Epidermal melanocyte (primary cell): ENCODE data around the gene ABLIM2.

Experiments
- DNase-seq: peaks from one replicate; pipeline ENCODE4 v3.0.0; 2011; ENCODE audit warnings: low spot score; ENCODE audit not compliant: insufficient read length

The ABLIM2 gene

DNA sequence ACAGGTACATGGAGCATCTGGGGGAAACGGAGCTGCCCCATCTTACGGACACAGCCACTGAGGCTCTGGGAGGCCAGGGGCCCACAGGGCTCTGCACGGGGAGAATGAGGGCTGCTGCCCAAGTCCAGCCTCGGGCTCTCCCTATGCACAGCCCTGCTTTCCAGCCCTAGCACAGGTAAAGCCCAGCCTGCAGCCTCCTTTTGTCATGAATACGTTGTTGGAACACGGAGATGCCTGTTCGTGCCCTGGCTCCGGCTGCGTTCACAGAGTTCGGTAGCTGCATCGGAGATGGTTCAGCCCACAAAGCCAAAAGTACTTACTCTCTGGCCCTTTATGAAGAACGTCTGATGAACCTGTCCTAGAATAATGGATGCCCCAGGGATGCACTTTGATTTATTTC lies 150.2 kb downstream of the ABLIM2 start:
- no peak for DNase-seq

DNA sequence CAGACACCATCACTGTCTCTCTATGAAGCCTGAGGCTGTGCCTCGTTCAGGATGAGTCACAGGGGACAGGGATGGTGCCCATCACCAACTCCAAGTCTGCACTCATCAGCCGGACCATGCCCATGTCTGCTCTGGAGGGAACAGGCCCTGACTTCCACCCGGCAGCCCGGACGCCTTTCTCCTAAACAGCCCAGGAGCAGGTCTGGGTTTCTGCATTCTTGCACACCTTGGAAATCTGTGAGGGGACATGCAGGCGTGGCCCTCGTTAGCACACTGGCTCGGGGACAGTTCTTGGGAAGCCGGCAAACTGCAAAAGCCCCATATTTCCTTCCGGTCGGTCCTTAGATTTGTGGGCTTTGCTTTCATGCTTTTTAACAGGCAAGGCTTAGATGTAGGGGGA lies 151.0 kb downstream of the ABLIM2 start:
- DNase-seq: no peak

DNA sequence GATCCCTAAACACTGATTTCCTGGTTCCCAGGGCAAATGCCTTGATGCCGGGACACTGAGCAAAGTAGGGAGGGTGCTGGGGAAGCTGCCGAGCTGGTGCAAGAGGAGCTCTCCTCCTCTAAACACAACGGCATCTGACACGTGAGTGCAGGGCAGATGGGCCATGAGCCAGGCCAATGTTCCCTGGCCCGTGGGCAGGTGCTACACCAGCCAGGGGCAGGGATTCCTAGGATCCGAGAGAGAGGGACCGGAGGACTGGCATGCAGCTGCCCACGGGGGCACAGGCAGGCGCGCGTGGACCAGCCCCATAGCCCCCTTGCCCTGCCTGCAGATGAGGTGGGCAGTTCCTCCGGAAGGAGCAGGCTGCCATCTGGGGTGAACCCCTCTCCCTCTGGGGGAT lies 152.1 kb downstream of the ABLIM2 start:
- no peak for DNase-seq

DNA sequence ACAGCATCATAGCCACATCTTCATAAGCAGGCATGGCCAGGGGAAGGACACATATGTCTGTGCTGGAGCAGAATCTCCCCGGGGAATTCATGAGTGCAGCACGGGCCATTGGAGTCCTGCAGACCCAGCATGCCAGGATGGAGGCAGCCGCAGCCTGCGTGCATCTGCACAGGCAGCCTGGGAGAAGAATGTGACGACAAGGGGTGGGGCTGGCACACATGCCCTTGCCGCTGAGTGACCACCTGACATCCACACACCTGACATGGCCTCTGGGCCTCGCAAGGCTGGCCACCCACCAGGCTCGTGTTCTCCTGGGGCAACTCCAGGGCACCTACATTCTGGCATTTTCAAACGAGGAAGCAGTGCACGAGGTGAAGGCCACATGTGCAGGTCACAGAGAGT lies 152.8 kb downstream of the ABLIM2 start:
- no peak for DNase-seq

DNA sequence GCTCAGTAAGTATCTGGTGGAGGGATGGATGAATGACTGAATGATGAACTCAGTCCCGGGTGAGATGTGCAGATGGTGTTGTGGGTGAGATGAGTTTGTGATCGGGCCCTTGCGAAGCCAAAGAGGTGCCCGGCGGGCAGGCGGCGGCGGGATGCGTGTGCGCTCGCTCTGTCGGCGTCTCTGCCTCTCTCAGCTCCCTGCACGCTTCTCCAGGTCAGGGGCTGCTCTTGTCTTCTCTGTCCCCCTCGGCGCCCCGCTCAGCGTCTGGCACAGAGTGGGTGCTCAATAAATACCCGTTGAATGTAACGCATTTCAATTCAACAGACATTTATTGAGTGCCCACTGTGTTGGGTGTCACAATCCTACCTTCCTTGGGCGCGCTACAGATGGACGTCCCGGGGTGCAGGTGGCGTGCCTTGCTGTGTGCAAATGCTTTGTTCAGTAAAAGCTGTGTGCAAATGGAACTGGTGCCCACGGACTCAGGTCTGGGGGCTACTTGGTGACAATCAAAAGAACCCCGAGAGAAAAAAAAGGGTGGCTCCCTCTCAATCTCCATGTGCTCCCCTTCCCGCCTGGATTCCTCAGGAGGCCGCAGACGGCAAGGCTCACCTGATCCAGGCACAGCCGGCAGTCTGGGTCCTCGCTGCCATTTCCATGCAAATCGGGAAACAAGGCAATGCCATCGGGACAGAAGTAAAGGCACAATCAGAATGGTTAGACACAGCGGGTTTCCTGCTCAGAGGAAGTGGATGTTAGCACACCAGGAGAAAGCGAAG lies 153.4 kb downstream of the ABLIM2 start:
- DNase-seq: no peak

DNA sequence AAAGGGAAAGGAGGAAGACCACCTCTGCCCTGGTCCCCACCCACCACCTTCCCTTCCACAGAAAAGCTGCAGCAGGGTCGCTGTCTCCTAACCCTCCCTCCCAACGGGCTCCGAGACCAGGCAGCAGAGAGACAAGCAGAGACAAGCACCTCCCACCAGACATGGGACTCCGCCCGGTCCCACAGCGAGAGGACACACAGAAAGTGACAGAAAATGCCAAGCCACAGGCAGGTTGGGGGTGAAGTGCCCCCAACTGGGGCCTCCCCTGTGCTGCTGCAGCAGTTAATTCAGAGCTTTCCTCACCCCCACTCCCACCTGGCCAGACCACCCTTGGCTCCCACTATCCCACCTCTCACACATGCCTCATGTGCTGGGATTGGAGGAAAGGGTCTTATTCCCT lies 154.5 kb downstream of the ABLIM2 start:
- no peak for DNase-seq

DNA sequence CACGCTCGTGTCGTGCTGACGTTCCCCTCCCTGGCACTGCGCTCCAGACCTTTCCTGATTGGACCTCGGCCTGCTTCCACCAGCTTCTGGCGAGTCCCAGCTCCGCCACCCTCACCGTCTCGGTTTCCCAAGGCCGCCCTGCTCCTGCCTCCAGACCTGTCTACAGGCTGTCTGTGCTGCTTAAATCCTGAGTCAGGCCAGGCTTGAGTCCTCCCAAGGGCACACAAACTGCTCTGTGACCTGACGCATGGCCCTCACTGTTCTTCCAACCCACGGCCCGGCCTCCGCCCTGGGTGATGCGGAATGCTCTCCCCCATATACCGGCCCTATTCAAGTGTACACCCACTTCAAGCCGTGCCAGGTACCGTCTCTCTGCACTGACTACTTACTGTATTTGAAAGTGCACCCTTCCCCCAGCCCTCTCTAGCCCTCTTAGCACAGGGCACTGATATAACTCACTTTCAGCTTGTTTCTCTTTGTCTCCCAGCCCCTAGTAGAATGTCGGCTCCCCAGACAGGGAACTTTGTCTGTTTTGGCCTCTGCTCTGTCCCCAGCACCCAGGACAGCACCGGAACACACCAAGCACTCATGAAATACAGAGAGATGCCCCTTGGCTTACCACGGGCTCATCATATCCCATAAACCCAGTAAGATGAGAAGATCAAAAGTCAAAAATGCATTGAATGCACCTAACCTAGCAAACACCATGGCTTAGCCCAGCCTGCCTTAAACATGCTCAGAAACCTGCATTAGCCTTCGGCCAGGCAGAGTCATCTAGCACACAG lies 155.9 kb downstream of the ABLIM2 start:
- no peak for DNase-seq

DNA sequence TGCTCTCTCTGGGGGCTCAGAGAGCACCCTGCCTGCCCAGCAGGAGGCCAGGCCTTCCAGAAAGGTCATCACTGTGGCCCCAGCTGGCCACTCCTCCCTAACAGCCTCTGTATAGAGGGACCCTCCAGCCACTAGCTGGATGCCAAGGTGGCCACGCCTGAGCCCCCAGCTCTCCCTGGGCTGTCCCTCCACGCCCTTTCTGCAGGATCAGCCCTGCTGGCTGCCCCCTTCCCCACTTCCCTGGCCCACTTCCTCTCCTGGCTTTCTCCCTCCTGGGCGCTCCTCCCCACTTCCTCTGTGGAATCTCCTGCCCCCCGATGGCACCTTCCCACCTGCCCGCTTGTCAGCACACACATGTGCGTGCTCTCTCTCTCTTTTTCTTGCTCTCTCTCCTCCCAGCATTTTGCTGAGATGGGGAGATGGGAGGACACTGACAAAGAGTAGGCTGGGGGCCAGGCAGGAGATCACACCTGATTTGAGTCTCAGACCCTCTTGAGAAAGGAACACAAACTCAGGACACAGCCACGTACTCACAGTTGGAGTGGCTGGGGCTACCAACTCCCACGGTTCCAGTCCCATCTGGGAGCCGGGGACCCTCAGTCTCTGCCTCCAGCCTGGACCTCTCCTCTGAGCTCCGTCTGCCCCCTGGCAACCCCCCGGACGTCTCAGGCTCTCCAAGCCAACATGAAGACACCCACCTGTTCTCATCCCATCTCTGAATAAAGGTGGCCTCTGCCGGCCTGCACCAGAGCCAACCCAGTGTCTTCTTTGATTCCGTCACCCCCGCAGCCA lies 156.9 kb downstream of the ABLIM2 start:
- no peak for DNase-seq

DNA sequence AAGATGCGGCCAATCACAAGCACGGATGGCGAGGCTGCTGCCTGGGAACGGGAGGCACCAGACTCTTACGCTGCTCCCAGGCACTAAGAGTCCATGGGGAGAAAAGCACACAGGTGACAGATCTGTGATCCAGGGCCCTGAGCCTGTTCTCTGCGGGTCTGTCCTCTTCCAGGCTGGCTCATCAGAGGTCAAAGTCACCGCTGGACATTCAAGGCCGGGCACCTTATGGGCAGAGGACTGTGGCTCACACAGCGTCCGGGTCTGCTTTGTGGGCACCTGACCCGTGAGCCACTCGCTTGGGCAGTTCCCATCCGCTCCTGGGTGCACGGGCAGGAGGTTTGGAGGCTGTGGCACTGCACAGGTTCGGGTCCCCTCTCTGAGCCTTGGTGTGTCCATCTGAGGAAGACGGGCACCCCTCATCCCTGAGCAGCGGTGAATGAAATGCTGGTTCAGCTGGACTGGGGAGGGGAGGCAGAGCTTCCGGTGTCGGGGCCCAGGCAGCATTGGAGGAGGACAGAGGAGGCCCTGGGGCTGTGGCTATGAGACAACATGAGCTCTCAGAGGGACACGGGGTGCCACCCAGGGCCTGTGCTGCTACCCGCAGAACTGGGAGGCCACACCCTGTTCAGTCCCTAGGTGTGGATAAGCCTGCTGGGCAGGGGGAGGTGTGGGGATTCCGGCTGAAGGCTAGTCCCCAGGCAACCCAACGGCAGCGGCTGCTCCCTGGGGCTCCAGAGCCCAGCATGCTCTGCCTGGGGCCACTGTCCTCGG lies 157.7 kb downstream of the ABLIM2 start:
- no peak for DNase-seq

DNA sequence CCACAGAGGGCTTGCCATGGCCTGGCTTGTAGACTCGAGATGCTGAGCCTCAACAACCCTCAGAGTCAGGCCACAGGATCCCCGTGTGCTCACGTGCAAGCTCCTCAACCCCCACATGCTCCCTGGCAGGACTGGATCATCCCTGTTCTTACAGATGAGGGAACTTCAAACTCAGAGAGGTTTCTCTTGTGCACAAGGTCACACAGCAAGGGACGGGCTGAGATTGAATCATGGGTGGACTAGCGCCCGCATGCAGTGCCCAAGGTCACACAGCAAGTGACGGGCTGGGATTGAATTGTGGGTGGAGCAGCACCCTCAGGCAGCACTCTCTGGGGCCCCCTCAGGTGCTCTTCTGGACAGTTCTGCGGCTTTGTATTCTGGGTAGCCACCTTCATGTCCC lies 158.4 kb downstream of the ABLIM2 start:
- no peak for DNase-seq

DNA sequence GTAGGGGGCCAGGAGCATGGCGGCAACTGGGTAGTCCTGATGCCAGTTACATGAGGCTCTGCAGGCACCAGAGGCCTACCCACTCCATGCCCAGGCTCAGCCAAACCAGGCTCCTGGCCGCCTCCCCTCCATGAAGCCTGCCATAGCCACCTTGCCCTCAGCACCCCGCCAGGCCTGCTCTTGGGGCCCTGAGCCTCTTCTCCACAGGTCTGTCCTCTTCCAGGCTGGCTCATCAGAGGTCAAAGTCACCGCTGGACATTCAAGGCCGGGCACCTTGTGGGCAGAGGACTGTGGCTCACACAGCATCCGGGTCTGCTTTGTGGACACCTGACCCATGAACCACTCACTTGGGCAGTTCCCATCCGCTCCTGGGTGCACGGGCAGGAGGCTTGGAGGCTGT lies 158.9 kb downstream of the ABLIM2 start:
- DNase-seq: no peak

DNA sequence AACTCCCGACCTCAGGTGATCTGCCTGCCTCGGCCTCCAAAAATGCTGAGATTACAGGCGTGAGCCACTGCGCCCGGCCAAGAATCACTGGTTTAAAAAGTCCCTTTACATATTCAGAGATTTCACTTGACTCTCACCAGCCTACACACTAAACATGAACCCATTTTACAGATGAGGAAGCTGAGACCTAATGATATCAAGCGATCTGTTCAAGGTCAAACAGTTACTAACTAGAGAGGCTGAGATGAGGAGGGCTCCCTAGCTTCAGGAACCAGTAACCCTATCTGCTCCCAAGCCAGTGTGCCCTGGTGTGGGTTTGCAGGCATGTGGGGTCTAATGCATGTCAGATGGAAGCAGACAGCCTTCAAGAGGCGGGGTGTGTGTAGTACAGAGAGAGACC lies 159.3 kb downstream of the ABLIM2 start:
- no peak for DNase-seq

DNA sequence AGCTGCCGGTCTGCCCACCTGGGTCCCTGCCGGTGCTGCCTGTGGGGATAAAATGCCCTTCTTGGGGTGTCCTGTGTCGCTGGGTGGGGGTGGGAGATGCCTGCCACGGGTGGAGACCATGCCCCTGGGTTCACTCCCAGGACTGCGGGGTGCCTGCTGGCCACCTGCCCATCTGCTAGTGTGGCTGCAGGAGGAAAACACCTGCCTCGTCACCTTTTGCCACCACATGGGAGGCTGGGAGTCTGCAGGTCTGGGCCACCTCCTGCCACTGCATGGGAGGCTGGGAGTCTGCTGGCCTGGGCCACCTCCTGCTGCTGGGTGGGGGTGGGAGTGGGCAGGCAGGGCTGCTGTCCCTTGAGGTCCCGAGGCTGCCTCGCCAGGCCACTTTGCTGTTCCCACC lies 160.2 kb downstream of the ABLIM2 start:
- no peak for DNase-seq

DNA sequence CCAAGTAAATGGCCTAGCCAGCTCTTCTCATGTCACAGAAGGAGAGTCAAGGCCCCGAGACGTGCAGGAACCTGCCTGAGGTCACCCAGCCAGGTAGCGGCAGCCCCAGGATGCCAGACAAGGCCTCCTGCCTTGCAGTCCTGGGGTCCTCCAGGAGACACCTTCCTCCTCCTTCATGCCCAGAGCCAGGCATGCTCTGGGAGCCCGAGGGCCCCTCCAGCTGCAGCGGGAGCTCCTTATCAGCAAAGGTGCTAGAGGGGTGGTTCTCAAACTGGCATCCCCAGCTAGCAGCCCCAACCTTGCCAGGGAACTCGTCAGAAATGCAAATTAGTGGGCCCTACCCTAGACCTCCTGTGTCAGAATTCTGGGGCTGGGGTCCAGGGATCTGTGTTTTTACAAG lies 162.7 kb downstream of the ABLIM2 start:
- no peak for DNase-seq

DNA sequence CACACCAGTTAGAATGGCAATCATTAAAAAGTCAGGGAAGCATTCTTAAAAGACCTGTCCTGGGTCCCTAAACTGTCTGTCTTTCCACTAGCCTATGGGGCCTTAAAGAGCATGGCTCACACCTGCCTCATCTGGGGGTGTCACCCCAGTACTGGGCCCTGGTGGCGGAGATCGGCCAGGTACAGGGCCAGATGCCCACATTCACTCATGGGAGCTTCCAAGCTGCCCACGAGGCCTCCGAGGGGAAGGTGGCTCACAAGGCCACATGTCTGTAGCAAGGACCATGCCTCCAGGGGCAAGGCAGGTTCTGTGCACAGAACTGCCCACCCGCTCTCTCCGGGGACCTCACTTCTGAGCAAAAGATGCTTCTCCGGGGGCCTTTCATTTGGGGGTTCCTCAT lies 163.5 kb downstream of the ABLIM2 start:
- no peak for DNase-seq

DNA sequence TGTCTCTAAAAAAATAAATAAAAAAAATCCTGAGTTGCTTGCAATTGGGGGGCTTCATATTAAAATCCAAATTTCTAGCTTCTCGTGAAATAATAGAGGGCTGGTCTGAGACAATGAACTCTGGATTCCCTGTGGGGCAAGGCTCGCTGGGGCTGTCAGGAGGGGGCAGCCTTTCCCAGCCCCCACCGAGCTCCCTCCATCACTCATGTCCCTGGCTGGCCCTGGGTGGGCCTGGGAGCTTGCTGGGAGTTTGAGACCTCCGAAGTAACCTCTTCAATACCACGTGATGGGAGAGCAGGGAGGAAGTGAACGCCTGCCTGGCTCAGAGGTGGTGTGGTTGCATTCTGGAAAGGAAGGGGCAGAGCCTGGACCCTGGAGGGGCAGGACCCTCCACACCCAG lies 164.9 kb downstream of the ABLIM2 start:
- no peak for DNase-seq

DNA sequence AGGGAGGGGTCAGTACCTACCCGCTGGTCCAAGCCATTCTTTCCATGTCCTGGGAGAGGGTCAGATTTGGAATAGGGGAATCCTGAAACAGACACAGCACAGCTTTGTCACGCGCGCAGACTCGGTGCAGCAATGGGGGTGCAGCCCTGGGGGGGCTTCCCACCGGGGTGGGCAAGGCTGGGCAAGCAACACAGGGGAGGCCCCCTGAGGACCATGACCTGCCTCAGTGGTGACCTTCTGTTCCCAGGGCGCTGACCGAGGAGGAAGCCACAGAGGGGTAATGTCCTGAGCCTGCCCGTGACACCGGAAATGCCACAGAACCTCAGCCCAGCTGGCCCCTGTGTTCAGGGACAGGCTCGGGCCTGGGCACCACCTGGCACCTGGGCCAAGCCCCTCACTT lies 165.8 kb downstream of the ABLIM2 start:
- no peak for DNase-seq

DNA sequence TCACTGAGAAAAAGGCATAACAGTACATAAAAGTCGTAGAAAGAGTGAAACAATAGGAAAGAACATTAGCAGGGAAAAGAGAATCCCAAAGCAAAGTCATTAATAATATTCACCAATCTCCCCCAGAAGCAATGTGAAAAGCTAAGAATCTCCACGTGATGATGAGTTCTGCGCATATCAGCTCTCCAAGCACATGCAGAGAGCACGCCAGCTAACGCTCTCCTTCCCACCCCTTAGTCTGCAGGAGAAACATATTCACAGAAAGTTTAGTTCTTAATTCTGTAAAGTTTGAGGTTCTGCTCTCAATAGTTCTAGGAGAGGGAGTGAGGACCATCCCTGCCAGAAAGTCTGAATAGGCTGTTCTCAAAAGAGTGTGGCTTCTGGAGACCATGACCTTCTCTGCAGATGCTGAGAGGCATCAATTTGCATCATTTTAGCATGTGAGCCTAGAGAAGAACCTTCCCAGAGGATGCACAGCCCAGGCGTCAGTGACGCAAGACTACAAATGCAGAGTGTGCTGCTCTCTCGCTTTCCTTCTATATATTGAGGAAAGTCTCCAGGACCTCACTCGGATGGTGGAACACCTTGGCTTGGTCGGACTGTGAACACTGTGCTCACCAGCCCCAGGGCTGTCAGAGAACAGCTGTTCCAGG lies 167.7 kb downstream of the ABLIM2 start:
- DNase-seq: no peak

DNA sequence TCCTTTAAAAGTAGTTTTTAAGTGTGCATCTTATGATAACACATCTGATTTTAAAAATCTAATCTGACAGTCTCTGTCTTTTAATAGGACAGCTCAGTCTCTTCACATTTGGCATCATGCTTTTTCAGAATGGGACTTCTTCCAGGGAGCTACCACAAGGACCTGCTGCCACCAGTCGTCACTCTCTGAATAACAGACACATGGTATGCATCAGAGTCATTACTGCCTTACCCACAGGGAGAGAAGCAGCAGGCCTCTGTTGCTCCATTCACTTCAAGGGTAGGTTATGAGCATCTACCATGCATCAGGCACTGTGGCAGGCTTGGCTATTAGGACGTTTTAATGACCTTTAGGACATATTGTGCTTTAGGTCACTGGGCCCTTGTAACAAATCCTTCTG lies 169.0 kb downstream of the ABLIM2 start:
- DNase-seq: no peak

DNA sequence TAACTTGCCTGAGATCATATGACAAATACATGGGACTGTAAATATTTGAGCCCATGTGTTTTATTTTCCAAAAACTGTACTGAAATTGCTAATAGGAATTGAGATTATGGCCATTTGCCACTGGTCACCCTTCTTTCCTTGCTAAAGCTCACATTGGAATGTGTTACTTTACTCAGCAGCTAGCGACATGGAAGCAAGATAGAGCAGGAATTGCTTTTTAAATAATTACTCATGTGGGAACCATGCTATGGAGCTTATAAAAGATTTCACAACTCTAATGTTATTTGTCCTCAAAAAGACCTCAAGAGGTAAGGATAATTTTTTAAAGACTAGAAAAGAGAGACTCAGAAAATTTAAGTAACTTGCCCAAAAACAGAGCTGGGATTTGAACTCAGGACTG lies 170.2 kb downstream of the ABLIM2 start:
- no peak for DNase-seq
